ENCODE data around the gene SEMA5B.

GRCh38 chr3:122907471-122907870, 120.1 kb downstream of the SEMA5B start:
- TF ChIP-seq ZNF514 (tag by site-specific recombination; IDR thresholded peaks at IDR 0.05) (no peak), KLF9 (tag by site-specific recombination; IDR thresholded peaks at IDR 0.05; ENCODE audit: low read depth) (no peak)

Data from HEK293 (cell line).